Measurements from ENCODE around the gene SLC41A3. TPM values are rescaled to one million over a fixed set of nuclear protein-coding genes. Genes with fewer than 3 reads are reported as not detected.

The SLC41A3 gene
- 13.1 and 14.7 TPM in 2 replicates for total RNA-seq

GRCh38 chr3:126083913-126084767 is at the start of gene SLC41A3:
TSS of gene SLC41A3 (minus strand) at chr3:126084124. CDS start at chr3:126068219, 15,905 bp downstream.
- no peaks in the 10 kb centered on the region for H3K36me3 Mint-ChIP-seq (ENCODE audit: low read depth)
- DNase-seq (ENCODE audit: low spot score): peak; percentile 86
- peak within 1 kb of the TSS; percentile 92 for H3K4me3 Mint-ChIP-seq (ENCODE audit: low read depth)
- intact Hi-C loops (cut with micrococcal nuclease): loop anchor here (1.0 to 5.0 kb wide), 3 partner anchors 94 to 1513 kb away; partner anchors contain the start of gene MCM2
- peaks cover 7% of the 10 kb centered on the region for H3K9me3 Mint-ChIP-seq
- peaks cover 14% of the 10 kb centered on the region for H3K4me1 Mint-ChIP-seq (ENCODE audit: low read depth)
- peak within 1 kb of the TSS; percentile 82 for H3K27ac Mint-ChIP-seq
- H3K27me3 Mint-ChIP-seq (ENCODE audit: low read depth): no peaks in the 10 kb centered on the region

GRCh38 chr3:126133606-126134005 is 49.7 kb upstream of the SLC41A3 start:
- intact Hi-C loops (cut with micrococcal nuclease): no loop called here
- no peak overlapping the region for H3K27ac Mint-ChIP-seq
- H3K4me3 Mint-ChIP-seq (ENCODE audit: low read depth): no peak overlapping the region
- no peaks in the 10 kb centered on the region for H3K9me3 Mint-ChIP-seq
- H3K36me3 Mint-ChIP-seq (ENCODE audit: low read depth): no peaks in the 10 kb centered on the region
- no peaks in the 10 kb centered on the region for H3K4me1 Mint-ChIP-seq (ENCODE audit: low read depth)
- no peak for DNase-seq (ENCODE audit: low spot score)
- H3K27me3 Mint-ChIP-seq (ENCODE audit: low read depth): no peaks in the 10 kb centered on the region

- H3K27me3 Mint-ChIP-seq (ENCODE audit: low read depth): no peaks in the 10 kb centered on the region
- no peak for DNase-seq (ENCODE audit: low spot score)
- H3K27ac Mint-ChIP-seq: no peak overlapping the region
- no peak overlapping the region for H3K4me3 Mint-ChIP-seq (ENCODE audit: low read depth)
- H3K36me3 Mint-ChIP-seq (ENCODE audit: low read depth): no peaks in the 10 kb centered on the region
- intact Hi-C loops (cut with micrococcal nuclease): no loop called here
- H3K9me3 Mint-ChIP-seq: no peaks in the 10 kb centered on the region
- H3K4me1 Mint-ChIP-seq (ENCODE audit: low read depth): no peaks in the 10 kb centered on the region
These were observed 49.0 kb upstream of the SLC41A3 start for GRCh38 chr3:126132751-126133511.

GRCh38 chr3:126131881-126132750 is 48.2 kb upstream of the SLC41A3 start:
- Mint-ChIP-seq H3K4me1 (ENCODE audit: low read depth) (no peaks in the 10 kb centered on the region), H3K36me3 (ENCODE audit: low read depth) (no peaks in the 10 kb centered on the region), H3K4me3 (ENCODE audit: low read depth) (no peak overlapping the region), H3K27me3 (ENCODE audit: low read depth) (no peaks in the 10 kb centered on the region), H3K27ac (no peak overlapping the region), H3K9me3 (no peaks in the 10 kb centered on the region)
- no peak for DNase-seq (ENCODE audit: low spot score)
- intact Hi-C loops (cut with micrococcal nuclease): no loop called here

- Mint-ChIP-seq H3K27ac (no peak overlapping the region), H3K27me3 (ENCODE audit: low read depth) (no peaks in the 10 kb centered on the region), H3K4me1 (ENCODE audit: low read depth) (no peaks in the 10 kb centered on the region), H3K4me3 (ENCODE audit: low read depth) (no peak overlapping the region), H3K36me3 (ENCODE audit: low read depth) (no peaks in the 10 kb centered on the region), H3K9me3 (no peaks in the 10 kb centered on the region)
- intact Hi-C loops (cut with micrococcal nuclease): no loop called here
- no peak for DNase-seq (ENCODE audit: low spot score)
These were observed 47.2 kb upstream of the SLC41A3 start for GRCh38 chr3:126130981-126131745.

- no peak for DNase-seq (ENCODE audit: low spot score)
- no peaks in the 10 kb centered on the region for H3K36me3 Mint-ChIP-seq (ENCODE audit: low read depth)
- intact Hi-C loops (cut with micrococcal nuclease): no loop called here
- H3K9me3 Mint-ChIP-seq: no peaks in the 10 kb centered on the region
- no peaks in the 10 kb centered on the region for H3K27me3 Mint-ChIP-seq (ENCODE audit: low read depth)
- no peaks in the 10 kb centered on the region for H3K4me1 Mint-ChIP-seq (ENCODE audit: low read depth)
- H3K27ac Mint-ChIP-seq: no peak overlapping the region
- no peak overlapping the region for H3K4me3 Mint-ChIP-seq (ENCODE audit: low read depth)
These were observed 46.3 kb upstream of the SLC41A3 start for GRCh38 chr3:126130081-126130855.

GRCh38 chr3:126129398-126129891 is 45.5 kb upstream of the SLC41A3 start:
- Mint-ChIP-seq H3K9me3 (no peaks in the 10 kb centered on the region), H3K27me3 (ENCODE audit: low read depth) (no peaks in the 10 kb centered on the region), H3K36me3 (ENCODE audit: low read depth) (no peaks in the 10 kb centered on the region), H3K4me3 (ENCODE audit: low read depth) (no peak overlapping the region), H3K27ac (no peak overlapping the region), H3K4me1 (ENCODE audit: low read depth) (no peaks in the 10 kb centered on the region)
- no peak for DNase-seq (ENCODE audit: low spot score)
- intact Hi-C loops (cut with micrococcal nuclease): no loop called here

- Mint-ChIP-seq H3K4me3 (ENCODE audit: low read depth) (no peak overlapping the region), H3K36me3 (ENCODE audit: low read depth) (no peaks in the 10 kb centered on the region), H3K4me1 (ENCODE audit: low read depth) (no peaks in the 10 kb centered on the region), H3K27ac (no peak overlapping the region), H3K27me3 (ENCODE audit: low read depth) (no peaks in the 10 kb centered on the region), H3K9me3 (no peaks in the 10 kb centered on the region)
- intact Hi-C loops (cut with micrococcal nuclease): no loop called here
- no peak for DNase-seq (ENCODE audit: low spot score)
These were observed 44.8 kb upstream of the SLC41A3 start for GRCh38 chr3:126128504-126129397.

GRCh38 chr3:126127904-126128303 is 44.0 kb upstream of the SLC41A3 start:
- no peaks in the 10 kb centered on the region for H3K9me3 Mint-ChIP-seq
- H3K4me1 Mint-ChIP-seq (ENCODE audit: low read depth): no peaks in the 10 kb centered on the region
- H3K4me3 Mint-ChIP-seq (ENCODE audit: low read depth): no peak overlapping the region
- no peaks in the 10 kb centered on the region for H3K27me3 Mint-ChIP-seq (ENCODE audit: low read depth)
- intact Hi-C loops (cut with micrococcal nuclease): no loop called here
- no peaks in the 10 kb centered on the region for H3K36me3 Mint-ChIP-seq (ENCODE audit: low read depth)
- DNase-seq (ENCODE audit: low spot score): no peak
- no peak overlapping the region for H3K27ac Mint-ChIP-seq

GRCh38 chr3:126127452-126127851 is 43.5 kb upstream of the SLC41A3 start:
- no peaks in the 10 kb centered on the region for H3K9me3 Mint-ChIP-seq
- no peak for DNase-seq (ENCODE audit: low spot score)

More at GRCh38 chr3:126127452-126127851, 43.5 kb upstream of the SLC41A3 start:
- H3K36me3 Mint-ChIP-seq (ENCODE audit: low read depth): no peaks in the 10 kb centered on the region
- no peaks in the 10 kb centered on the region for H3K4me1 Mint-ChIP-seq (ENCODE audit: low read depth)
- no peak overlapping the region for H3K27ac Mint-ChIP-seq
- H3K4me3 Mint-ChIP-seq (ENCODE audit: low read depth): no peak overlapping the region
- intact Hi-C loops (cut with micrococcal nuclease): no loop called here
- no peaks in the 10 kb centered on the region for H3K27me3 Mint-ChIP-seq (ENCODE audit: low read depth)

Data from activated T-helper 2 cell treated with anti-CD3 and anti-CD28 coated beads, Interferon-gamma antibody, Interleukin-2, Interleukin-4, amounts not matched to agents 10 μg/mL and 5 μg/mL and 100 μg/mL, durations not matched to agents 14 hours and 24 hours and 36 hours (primary cell).